ENCODE results near the gene CA12. TPM values are rescaled to one million over a fixed set of nuclear protein-coding genes. Genes with fewer than 3 reads are reported as not detected.

Gene CA12
- total and polyA plus RNA-seq, 2 of the 8 experiments (the other 6 are each of a cell fraction or from before 2014, with no cell fraction given): 4.7 to 4.9 TPM

GRCh38 chr15:63327648-63328421 is 53.8 kb downstream of the CA12 start:
- DNase-seq (ENCODE audit: low read depth in 1 of 2, low spot score in 2 of 2) (no peak), FAIRE-seq (no peak)
- Histone ChIP-seq H2BK15ac (ENCODE audit: low read length) (no peak overlapping the region), H3K4me2 (ENCODE audit: insufficient read depth in 1 of 2, low read depth in 2 of 2, low read length in 2 of 2) (no peak overlapping the region), H2BK12ac (ENCODE audit: low read depth, low read length) (no peak overlapping the region), H3K79me2 (ENCODE audit: control insufficient read depth in 1 of 2, insufficient read depth in 2 of 2, low read length in 2 of 2) (no peaks in the 10 kb centered on the region), H3K23ac (ENCODE audit: insufficient read length) (peak overlapping the region; percentile 55), H2BK5ac (ENCODE audit: low read depth, low read length) (no peak overlapping the region), H2AK5ac (ENCODE audit: low read depth, low read length) (no peak overlapping the region), H3K79me1 (ENCODE audit: low read depth, low read length) (no peaks in the 10 kb centered on the region), H3K14ac (ENCODE audit: insufficient read length) (no peak overlapping the region), H2BK120ac (replicated peaks; ENCODE audit: low read depth, low read length) (no peak overlapping the region), H3K56ac (replicated peaks; ENCODE audit: insufficient read length, low read depth, low read length) (no peak overlapping the region), H4K20me1 (replicated peaks in 1 of 2; ENCODE audit: control insufficient read depth in 1 of 2, insufficient read depth in 2 of 2, low read length in 2 of 2) (no peaks in the 10 kb centered on the region), H3K27ac (ENCODE audit: low read depth, low read length) (no peak overlapping the region), H3K18ac (ENCODE audit: extremely low read depth, low read length) (no peak overlapping the region), H3K9ac (replicated peaks in 1 of 4; ENCODE audit: extremely low read depth in 1 of 4, low read depth in 3 of 4, low read length in 3 of 4) (no peak overlapping the region), H3K36me3 (ENCODE audit: control insufficient read depth in 2 of 4, insufficient read depth in 4 of 4, low read length in 3 of 4) (no peaks in the 10 kb centered on the region), H2AFZ (ENCODE audit: low read length) (no peak overlapping the region), H4K5ac (ENCODE audit: insufficient read length, low read depth, low read length) (no peak overlapping the region), H3K4me1 (replicated peaks in 1 of 4; ENCODE audit: control insufficient read depth in 3 of 4, insufficient read depth in 4 of 4, low read length in 3 of 4) (peaks cover 0 to 7% (median under 1%) of the 10 kb centered on the region in 4 experiments; a peak in 4 of 7 replicates), H3K4me3 (ENCODE audit: extremely low read depth in 1 of 4, insufficient read depth in 2 of 4, low read depth in 3 of 4, low read length in 4 of 4) (no peak overlapping the region), H3K27me3 (replicated peaks in 1 of 4; ENCODE audit: control insufficient read depth in 3 of 4, extremely low read depth in 1 of 4, insufficient read depth in 3 of 4, low read length in 3 of 4) (no peaks in the 10 kb centered on the region), H3K23me2 (ENCODE audit: low read depth, low read length) (no peaks in the 10 kb centered on the region), H4K8ac (ENCODE audit: extremely low read depth, insufficient read depth, low read length) (no peak overlapping the region), H2BK20ac (ENCODE audit: low read length) (0 out of 2 replicates have a peak overlapping the region, but pooled peaks have one; percentile 25), H4K91ac (replicated peaks; ENCODE audit: insufficient read length, low read length) (no peak overlapping the region), H3K9me3 (ENCODE audit: insufficient read depth in 2 of 2, low read depth in 1 of 2, low read length in 1 of 2) (no peaks in the 10 kb centered on the region), H3K4ac (replicated peaks; ENCODE audit: insufficient read length, low read depth, low read length) (no peak overlapping the region)
- ChIA-PET CTCF (ENCODE audit: partially characterized antibody) (no interaction called here), POLR2A (ENCODE audit: partially characterized antibody) (interaction anchor here (0.7 to 1.3 kb wide), 2 partner anchors 12 to 138 kb away, joined by 3 read pairs; partner anchors contain the start of gene RAB8B)
- no peak for TF ChIP-seq FOSL1 (IDR thresholded peaks at IDR 0.05; ENCODE audit: insufficient read depth, low read depth, low read length)
- no peak for TF ChIP-seq KDM4A (IDR thresholded peaks at IDR 0.05; ENCODE audit: low read depth, low read length, severe bottlenecking)
- TF ChIP-seq RFX5 (IDR thresholded peaks at IDR 0.05; ENCODE audit: borderline replicate concordance, low read depth, low read length): no peak
- TF ChIP-seq RAD21 (IDR thresholded peaks at IDR 0.05 in 1 of 2, conservative IDR thresholded peaks at IDR 0.05 in 1 of 2; ENCODE audit: low read depth in 2 of 2, low read length in 2 of 2): no peak
- TF ChIP-seq CHD2 (IDR thresholded peaks at IDR 0.05; ENCODE audit: low read length): no peak
- TF ChIP-seq KDM5A (IDR thresholded peaks at IDR 0.05; ENCODE audit: low read length): no peak
- TF ChIP-seq POU5F1 (IDR thresholded peaks at IDR 0.05; ENCODE audit: low read depth, low read length): no peak
- no peak for TF ChIP-seq GABPA (IDR thresholded peaks at IDR 0.05; ENCODE audit: borderline replicate concordance, insufficient read depth, low read length)
- no peak for TF ChIP-seq KDM1A (IDR thresholded peaks at IDR 0.05; ENCODE audit: borderline replicate concordance, low read length)
- TF ChIP-seq BCL11A (IDR thresholded peaks at IDR 0.05; ENCODE audit: low read depth in 2 of 2, low read length in 2 of 2): no peak
- no peak for TF ChIP-seq TAF7 (optimal IDR thresholded peaks at IDR 0.05; ENCODE audit: borderline replicate concordance, low read depth, low read length)
- WGBS, 2 experiments (ENCODE audit: extremely low coverage in 1 of 2, insufficient coverage in 1 of 2, insufficient read length in 1 of 2, insufficient replicate concordance in 2 of 2, low coverage in 1 of 2, low lambda C conversion rate in 2 of 2, missing lambda C conversion rate in 1 of 2): 93% methylated on average over 10 of the region's 12 CpGs; no CpG with 5 or more reads in 1 of the 2 experiments
